Stomach (tissue), 4 donors: ENCODE data around the gene SYCP2.

ENCODE experiments used
- CTCF ChIP-seq, 7 experiments: fragments of 450-650 bp in 4 of 7; fragments of 200-600 bp in 3 of 7; sonication (generic) in 3 of 7; IDR thresholded peaks; one replicate each; pipeline ENCODE4 v1.5.1; 2016 to 2019; ENCODE audit warnings: antibody characterized with exemption in 7 of 7, control low read depth in 2 of 7, mild to moderate bottlenecking in 1 of 7
- POLR2AphosphoS5 ChIP-seq, 3 donors: sonication (generic); formaldehyde crosslinking; IDR thresholded peaks; one replicate each; pipeline ENCODE4 v1.6.1; 2016; ENCODE audit warnings: antibody characterized with exemption in 3 of 3

DNA sequence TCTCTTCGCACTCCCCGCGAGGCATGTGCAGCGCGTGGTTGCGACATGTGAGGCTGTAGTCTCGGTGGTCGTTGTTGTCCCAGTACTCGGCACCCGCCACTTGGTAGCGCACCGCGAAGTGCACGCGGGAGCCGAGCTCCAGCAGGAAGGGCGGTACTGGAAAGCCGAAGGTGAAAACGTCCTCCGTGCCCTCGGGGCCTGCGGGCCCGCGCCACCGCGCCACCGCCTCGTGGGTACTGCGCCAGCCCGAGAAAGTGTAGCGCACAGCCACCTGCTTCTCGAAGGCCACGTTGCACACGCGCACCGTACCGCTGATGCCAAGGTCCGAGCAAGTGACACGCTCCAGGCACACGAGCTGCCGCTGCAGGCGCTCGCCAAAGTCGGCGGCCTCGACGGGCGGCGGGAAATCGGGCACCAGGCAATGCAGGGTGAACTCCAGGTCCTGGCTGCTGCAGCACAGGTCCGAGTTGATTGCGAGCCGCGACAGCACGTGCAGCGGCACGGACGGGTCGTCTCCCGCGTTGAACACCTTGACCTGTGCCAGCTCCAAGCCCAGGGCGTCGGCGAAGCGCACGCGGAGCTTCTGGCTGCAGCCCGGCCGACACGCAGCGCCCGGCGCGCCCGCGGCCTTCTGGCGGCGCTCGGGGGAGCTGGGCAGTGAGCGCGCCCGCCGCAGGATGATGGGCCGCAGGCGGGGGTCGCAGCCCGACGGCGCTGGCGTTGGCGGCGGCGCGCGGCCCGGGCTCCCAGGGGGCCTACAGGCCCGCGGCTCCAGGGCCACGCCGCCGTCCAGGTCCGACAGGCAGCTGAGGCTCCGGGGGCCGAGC is 5.8 kb upstream of the SYCP2 start:
- TF ChIP-seq CTCF (IDR thresholded peaks at IDR 0.05) (no peak), POLR2AphosphoS5 (IDR thresholded peaks at IDR 0.05) (no peak)
